Stimulated activated naive B cell treated with anti-CD40 and anti-IgM and Interleukin-4, amounts not matched to agents 10 μg/mL and 1 μg/mL and 100 μg/mL, for 72 hours (primary cell): ENCODE results near the gene CHN2.

Experiments used
- ATAC-seq, 2 donors: fragments of 150-1000 bp; cut with Tn5 transposase; replicated peaks; 2 replicates each; pipeline ENCODE4 v1.10.0; 2021; ENCODE audit warnings: moderate library complexity in 1 of 2
- DNase-seq: peaks from one replicate; pipeline ENCODE4 v3.0.0; 2021
- H3K27ac Mint-ChIP-seq: one replicate; pipeline ENCODE4 v1.8.0; 2022; ENCODE audit warnings: mild to moderate bottlenecking, mixed read lengths
- H3K27me3 Mint-ChIP-seq, 2 donors: one replicate each; pipeline ENCODE4 v1.8.0; 2022; ENCODE audit warnings: mixed read lengths in 2 of 2
- H3K36me3 Mint-ChIP-seq, 2 donors: one replicate each; pipeline ENCODE4 v1.8.0; 2022; ENCODE audit warnings: mixed read lengths in 2 of 2, mild to moderate bottlenecking in 1 of 2
- H3K4me1 Mint-ChIP-seq, 2 donors: one replicate each; pipeline ENCODE4 v1.8.0; 2022; ENCODE audit warnings: mixed read lengths in 2 of 2, mild to moderate bottlenecking in 1 of 2
- H3K4me3 Mint-ChIP-seq, 2 donors: one replicate each; pipeline ENCODE4 v1.8.0; 2022; ENCODE audit warnings: mild to moderate bottlenecking in 2 of 2, mixed read lengths in 2 of 2, moderate library complexity in 1 of 2
- H3K9me3 Mint-ChIP-seq, 2 donors: one replicate each; pipeline ENCODE4 v1.8.0; 2022; ENCODE audit warnings: mixed read lengths in 2 of 2, mild to moderate bottlenecking in 1 of 2

Gene CHN2

DNA sequence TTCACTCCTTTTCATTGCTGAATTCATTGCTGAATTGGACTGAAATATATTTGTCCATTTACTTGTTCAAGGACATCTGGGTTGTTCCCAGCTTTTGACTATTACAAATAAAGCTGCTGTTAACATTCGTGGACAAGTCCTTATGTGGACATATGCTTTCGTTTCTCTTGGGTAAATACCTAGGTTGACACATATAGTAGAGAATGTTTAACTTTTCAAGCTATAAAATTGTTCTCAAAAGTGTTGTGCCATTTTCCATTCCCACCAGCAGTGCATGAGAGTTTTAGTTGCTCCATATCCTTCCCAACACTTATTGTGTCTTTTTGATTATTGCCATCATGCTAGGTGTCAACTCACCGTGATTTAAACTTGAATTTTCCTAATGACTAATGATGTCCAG is 30.7 kb upstream of the CHN2 start:
- Mint-ChIP-seq H3K4me3 (no peak overlapping the region), H3K4me1 (no peaks in the 10 kb centered on the region), H3K27me3 (peaks cover 21 to 26% of the 10 kb centered on the region in 2 donors), H3K9me3 (peaks cover 5 to 7% of the 10 kb centered on the region in 2 donors), H3K36me3 (no peaks in the 10 kb centered on the region), H3K27ac (no peak overlapping the region)
- no peak for DNase-seq
- ATAC-seq = no peak

DNA sequence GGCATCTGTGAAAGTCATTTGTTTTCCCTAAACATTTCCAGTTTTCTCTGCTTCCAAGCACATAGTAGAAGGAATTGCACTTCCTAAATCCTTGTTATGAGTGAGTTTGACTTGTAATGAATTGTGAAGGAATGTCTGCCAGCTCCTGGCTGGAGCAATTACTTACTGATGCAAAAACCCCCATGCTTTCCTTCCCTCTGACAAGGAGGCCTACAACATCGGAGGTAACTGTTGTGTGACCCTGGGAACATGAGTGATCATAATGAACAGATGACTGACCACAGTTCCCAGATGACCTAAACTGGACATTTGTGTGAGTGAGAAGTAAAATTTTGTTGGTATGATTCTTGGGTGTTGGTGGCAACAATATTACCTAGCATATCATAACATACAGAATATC is 26.9 kb upstream of the CHN2 start:
- DNase-seq (no peak), ATAC-seq (no peak)
- Mint-ChIP-seq H3K4me1 (no peaks in the 10 kb centered on the region), H3K9me3 (peaks cover 5 to 7% of the 10 kb centered on the region in 2 donors), H3K27me3 (peaks cover 17% of the 10 kb centered on the region in 2 donors), H3K36me3 (no peaks in the 10 kb centered on the region), H3K27ac (no peak overlapping the region), H3K4me3 (no peak overlapping the region)

DNA sequence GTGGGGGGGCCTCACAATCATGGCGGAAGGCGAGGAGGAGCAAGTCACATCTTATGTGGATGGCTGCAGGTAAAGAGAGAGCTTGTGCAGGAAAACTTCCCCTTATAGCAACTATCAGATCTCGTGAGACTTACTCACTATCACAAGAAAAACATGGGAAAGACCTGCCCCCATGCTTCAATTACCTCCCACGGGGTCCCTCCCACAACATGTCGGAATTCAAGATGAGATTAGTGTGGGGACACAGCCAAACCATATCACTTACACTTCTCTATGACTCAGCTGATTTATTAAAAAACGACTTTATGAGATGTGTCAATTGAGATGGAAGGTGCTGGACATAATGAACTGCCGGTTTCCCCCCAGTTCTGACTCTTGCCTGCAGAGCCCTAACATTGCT is 23.8 kb upstream of the CHN2 start:
- H3K9me3 Mint-ChIP-seq = peaks cover 7 to 8% of the 10 kb centered on the region in 2 donors
- DNase-seq (no peak), ATAC-seq (no peak)
- H3K27me3 Mint-ChIP-seq = peaks cover 20 to 21% of the 10 kb centered on the region in 2 donors
- peaks cover 0 to 2% of the 10 kb centered on the region in 2 donors for H3K36me3 Mint-ChIP-seq
- H3K4me1 Mint-ChIP-seq = no peaks in the 10 kb centered on the region
- H3K4me3 Mint-ChIP-seq = no peak overlapping the region
- H3K27ac Mint-ChIP-seq = no peak overlapping the region

DNA sequence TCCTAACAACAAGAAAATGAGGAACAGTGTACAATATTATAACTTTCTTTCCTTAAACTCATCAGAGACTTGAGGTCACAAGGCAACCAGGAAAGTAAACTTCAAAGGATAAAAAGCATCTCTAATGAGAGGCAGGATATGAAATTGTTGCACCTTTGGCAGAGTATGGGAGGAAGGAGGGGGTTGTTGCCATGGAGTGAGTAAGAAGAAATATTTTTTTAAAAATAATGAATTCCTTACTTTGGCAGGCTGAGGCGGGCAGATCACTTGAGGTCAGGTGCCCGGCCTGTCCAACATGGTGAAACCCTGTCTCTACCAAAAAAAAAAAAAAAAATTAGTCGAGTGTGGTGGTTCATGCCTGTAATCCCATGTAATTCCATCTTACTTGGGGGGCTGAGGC is 21.1 kb upstream of the CHN2 start:
- ATAC-seq = no peak
- Mint-ChIP-seq H3K4me3 (no peak overlapping the region), H3K36me3 (peaks cover 0 to 2% of the 10 kb centered on the region in 2 donors), H3K27me3 (peaks cover 23 to 26% of the 10 kb centered on the region in 2 donors), H3K9me3 (peaks cover 3% of the 10 kb centered on the region in 2 donors), H3K4me1 (peaks cover 0 to 4% of the 10 kb centered on the region in 2 donors), H3K27ac (no peak overlapping the region)
- DNase-seq = no peak

DNA sequence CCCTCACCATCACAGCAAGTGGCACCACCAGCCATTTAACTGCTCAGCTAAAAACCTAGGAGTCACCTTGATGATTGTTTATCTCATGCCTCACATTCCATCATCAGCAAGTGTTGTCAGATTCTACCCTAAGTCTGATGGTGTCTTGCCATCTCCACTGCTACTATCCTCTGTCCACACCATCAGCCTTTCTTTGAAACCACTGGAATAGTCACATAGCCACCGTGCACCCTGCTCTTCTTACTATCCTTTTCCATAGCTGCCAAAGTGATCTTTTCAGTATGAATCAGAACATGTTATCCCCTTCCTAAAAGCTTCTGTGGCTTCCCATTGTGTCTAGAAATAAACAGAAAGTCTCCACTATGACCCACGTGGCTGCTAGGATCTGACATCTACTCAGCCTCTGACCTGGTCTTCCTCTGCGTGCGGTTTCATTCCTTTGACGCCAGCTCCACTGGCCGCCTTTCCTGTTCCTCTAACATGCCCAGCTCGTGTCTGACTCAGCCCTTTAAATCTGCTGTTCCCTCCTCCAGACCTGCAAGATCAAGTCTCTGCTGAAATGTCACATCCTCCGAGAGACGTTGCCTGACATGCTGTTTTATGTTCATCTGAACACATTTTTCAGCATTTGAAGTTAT is 16.5 kb upstream of the CHN2 start:
- no peak for DNase-seq
- Mint-ChIP-seq H3K27ac (no peak overlapping the region), H3K4me1 (peaks cover 0 to 4% of the 10 kb centered on the region in 2 donors), H3K4me3 (no peak overlapping the region), H3K36me3 (peaks cover 0 to 2% of the 10 kb centered on the region in 2 donors), H3K9me3 (peaks cover 3% of the 10 kb centered on the region in 2 donors), H3K27me3 (peaks cover 19 to 26% of the 10 kb centered on the region in 2 donors)
- ATAC-seq = peak; percentile 49 to 75

DNA sequence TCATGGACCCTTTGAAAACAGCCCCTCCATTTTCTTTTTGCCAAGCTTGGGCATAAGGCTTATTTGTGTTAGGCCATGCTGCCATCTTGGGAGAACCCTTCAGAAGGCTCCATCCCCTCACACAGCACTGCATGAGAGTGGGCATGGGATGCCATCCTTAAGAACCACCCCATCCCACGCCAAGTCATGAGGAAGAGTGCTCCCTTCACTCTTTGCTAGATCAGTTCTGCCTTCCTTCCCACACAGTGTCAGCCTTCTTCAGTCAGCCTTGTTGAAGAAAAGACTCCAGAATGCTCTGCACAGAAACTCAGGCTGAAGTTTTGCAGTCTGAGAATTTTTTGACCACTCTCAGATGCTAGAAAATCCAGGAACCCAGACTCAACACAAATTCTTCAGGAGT is 15.5 kb upstream of the CHN2 start:
- Mint-ChIP-seq H3K4me1 (peaks cover 0 to 4% of the 10 kb centered on the region in 2 donors), H3K27ac (no peak overlapping the region), H3K36me3 (peaks cover 0 to 2% of the 10 kb centered on the region in 2 donors), H3K9me3 (peaks cover 3% of the 10 kb centered on the region in 2 donors), H3K4me3 (no peak overlapping the region), H3K27me3 (peaks cover 19 to 26% of the 10 kb centered on the region in 2 donors)
- DNase-seq (no peak), ATAC-seq (no peak)

DNA sequence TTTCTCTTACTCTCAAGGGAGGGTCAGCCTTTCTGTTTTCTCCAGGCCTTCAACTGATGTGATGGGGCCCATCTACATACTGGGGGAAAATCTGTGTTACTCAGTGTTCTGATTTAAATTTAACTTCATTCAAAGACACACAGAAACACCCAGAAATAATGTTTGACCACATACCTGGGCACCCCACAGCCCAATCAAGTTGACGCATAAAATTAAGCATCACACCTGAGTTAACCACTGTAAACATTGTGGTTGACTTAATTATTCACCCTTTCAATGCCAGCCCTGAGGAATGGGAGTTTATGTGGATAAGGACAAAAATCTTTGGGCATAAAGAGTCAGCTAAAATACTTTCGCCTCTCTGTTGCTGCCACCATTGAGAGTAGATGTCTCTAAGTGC is 10.0 kb upstream of the CHN2 start:
- Mint-ChIP-seq H3K4me1 (peaks cover under 1 to 2% of the 10 kb centered on the region in 2 donors), H3K27me3 (peaks cover 11 to 20% of the 10 kb centered on the region in 2 donors), H3K9me3 (no peaks in the 10 kb centered on the region), H3K27ac (no peak overlapping the region), H3K4me3 (no peak overlapping the region), H3K36me3 (no peaks in the 10 kb centered on the region)
- ATAC-seq (no peak), DNase-seq (no peak)

DNA sequence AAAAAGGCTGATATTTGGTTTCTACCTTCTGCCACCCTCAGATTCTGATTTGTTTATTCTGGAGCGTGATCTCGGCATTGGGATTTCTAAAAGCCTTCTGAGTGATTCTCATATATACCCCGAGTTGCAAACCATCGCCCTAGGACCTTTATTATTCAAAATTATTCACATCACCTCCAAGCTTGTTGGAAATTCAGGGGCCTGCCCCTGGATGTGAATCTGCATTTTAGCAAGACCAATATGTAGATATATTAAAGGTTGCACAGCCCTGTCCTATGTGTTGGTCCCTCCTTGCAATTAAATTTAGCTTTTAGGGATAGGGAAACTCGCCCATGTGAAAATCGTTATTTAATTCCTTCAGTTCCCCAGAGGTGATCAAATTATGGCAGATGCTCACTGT is 9.0 kb upstream of the CHN2 start:
- Mint-ChIP-seq H3K27ac (no peak overlapping the region), H3K27me3 (peaks cover 18 to 26% of the 10 kb centered on the region in 2 donors), H3K4me3 (no peak overlapping the region), H3K9me3 (no peaks in the 10 kb centered on the region), H3K36me3 (no peaks in the 10 kb centered on the region), H3K4me1 (peaks cover 3 to 6% of the 10 kb centered on the region in 2 donors)
- DNase-seq = no peak
- ATAC-seq = no peak

DNA sequence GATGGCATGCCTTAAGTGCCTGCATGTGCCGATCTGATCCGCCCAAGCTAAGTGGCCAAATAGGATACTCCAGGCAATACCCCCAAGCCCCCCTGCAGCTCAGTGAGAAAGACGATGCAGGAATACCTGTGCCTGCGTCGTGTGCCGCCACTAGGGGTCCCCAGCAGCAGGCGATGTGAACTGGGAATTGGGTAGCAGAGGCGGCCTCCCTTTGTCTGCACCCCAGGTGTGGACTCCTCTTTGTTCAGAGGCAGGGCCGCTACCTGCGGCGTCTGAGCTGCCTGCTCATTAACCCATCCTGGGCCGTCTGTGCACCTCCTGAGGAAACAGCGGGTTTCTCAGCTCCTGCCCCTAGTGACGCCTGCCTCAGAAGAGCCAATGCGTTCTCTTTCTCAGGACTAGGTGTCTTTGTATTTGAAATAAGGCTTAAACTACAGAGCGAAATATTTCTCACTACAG is 4.8 kb upstream of the CHN2 start:
- ATAC-seq (peak; percentile 75 to 76), DNase-seq (peak; percentile 25)
- Mint-ChIP-seq H3K36me3 (no peaks in the 10 kb centered on the region), H3K4me3 (no peak overlapping the region), H3K4me1 (peaks cover 5 to 13% of the 10 kb centered on the region in 2 donors), H3K9me3 (no peaks in the 10 kb centered on the region), H3K27me3 (peaks cover 47 to 56% of the 10 kb centered on the region in 2 donors), H3K27ac (no peak overlapping the region)

DNA sequence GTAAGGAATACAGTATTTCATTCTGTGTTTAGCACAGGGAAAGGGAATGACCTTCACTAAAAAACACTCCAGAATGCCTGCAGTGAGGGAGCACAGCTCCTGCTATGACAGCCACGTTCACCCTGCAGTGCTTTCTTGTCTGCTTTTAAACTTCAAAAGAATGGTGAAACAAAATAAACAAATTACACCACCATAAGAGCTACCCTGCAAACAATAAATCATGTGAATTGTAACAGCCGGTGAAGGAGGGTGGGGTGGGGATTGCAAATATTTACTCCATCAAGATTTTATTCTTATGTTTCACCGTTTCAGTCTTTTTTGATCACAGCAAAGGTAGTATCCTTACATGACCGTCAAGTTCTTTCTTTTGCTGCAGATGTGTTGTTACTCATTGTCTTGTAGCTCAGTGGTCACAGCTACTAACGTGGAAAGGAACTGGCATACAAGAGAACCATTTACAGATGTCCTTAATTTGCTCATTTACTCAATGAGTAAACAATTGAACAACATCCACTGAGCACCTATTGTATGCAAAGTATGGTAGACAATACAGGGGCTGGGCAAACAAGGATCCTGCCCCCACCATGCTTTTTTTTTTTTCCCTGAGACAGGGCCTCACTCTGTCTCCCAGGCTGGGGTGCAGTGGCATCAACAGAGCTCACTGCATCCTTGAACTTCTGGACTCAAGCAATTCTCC is 4.1 kb upstream of the CHN2 start:
- Mint-ChIP-seq H3K27ac (no peak overlapping the region), H3K4me3 (no peak overlapping the region), H3K36me3 (no peaks in the 10 kb centered on the region), H3K4me1 (peaks cover 10 to 20% of the 10 kb centered on the region in 2 donors), H3K27me3 (peaks cover 53 to 59% of the 10 kb centered on the region in 2 donors), H3K9me3 (no peaks in the 10 kb centered on the region)
- no peak for ATAC-seq
- DNase-seq = no peak

DNA sequence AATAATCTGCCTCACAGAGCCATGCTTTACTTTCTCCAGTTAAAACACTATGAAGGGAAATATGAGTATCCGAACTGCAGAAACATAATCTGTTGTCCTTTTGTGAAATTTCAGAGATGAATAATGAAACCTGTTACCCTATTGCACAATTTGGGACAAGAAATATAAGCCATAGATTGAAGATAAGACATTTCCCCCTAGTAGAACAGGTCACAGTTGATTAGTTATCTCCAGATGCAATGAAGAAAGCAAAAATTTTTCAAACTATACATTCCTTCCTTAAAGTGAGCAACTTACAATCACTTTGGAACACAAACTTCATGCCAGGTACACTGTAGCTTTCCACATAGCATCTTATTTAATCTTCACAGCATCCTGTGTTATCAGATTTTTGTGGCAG is 2.3 kb upstream of the CHN2 start:
- Mint-ChIP-seq H3K36me3 (no peaks in the 10 kb centered on the region), H3K27ac (no peak overlapping the region), H3K27me3 (peaks cover 65 to 75% of the 10 kb centered on the region in 2 donors), H3K4me3 (no peak overlapping the region), H3K9me3 (no peaks in the 10 kb centered on the region), H3K4me1 (peaks cover 15 to 37% of the 10 kb centered on the region in 2 donors)
- DNase-seq (no peak), ATAC-seq (no peak)

DNA sequence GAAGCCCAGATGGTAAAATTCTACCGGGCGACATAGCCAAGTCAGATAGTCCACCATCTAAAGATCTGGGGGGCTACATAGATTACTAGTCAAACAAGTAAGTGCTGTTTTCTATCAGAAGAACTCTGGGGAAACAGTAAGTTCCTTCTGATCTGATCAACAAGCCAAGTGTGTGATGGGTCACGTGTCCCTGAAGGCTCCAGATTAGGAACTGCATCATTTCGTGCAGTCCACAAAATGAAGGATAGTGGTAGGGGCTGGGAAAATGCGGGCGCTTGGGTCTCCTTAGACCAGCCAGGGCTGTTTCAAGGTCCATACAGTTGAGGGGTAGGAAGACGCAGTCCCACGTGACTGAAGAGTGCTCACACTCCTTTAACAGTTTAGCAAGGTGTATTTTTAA is 1.8 kb upstream of the CHN2 start:
- peaks cover 70 to 80% of the 10 kb centered on the region in 2 donors for H3K27me3 Mint-ChIP-seq

DNA sequence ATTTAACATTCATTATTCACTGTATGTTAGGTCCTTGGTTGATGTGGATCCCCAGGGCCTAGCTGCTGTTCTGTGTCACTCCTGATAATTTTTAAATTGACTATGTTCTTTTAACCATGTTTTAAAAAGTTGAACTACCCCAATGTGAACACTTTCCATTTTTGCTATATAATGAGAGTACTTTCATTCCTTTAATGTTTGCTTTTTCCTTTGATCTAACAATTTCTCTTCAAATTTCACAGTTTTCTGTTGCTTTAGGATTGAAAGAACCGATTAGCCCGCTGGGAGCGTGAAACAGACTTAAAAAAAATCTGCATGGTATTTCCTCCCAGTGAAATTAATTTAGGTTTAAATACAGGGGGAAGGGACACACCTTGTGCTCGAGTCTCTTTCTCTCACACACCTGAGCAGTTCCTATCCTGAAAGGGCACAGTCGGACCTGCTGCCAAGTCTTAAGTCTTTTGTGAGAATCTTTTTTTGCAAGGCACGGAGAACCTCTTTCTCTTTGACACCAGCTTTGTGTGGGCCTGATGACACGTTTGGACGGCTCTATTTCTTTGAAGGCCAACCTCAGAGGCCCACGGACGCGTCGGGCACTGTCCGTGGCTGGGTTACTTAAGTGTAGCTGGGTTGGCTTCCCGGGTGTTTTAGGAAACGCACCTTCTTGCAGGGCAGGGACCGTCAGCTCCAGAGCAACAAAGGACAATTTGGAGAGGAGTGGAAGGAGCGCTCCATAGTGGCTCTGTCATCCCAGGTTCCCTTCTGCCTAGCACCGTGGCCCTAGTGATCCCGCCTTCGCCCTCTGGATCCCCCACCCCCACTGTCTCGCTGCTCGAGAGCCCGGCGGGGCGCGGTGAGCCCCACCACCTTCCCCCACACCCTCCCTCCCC is 1.0 kb upstream of the CHN2 start:
- peak overlapping the region in 1 of 2 donors; percentile 91 for H3K4me3 Mint-ChIP-seq
- no peaks in the 10 kb centered on the region for H3K9me3 Mint-ChIP-seq
- H3K4me1 Mint-ChIP-seq = peaks cover 15 to 37% of the 10 kb centered on the region in 2 donors
- DNase-seq (no peak), ATAC-seq (no peak)
- no peaks in the 10 kb centered on the region for H3K36me3 Mint-ChIP-seq
- peaks cover 71 to 83% of the 10 kb centered on the region in 2 donors for H3K27me3 Mint-ChIP-seq
- no peak overlapping the region for H3K27ac Mint-ChIP-seq

More for the DNA sequence above, 1.8 kb upstream of the CHN2 start:
- Mint-ChIP-seq H3K9me3 (no peaks in the 10 kb centered on the region), H3K27ac (no peak overlapping the region), H3K4me3 (no peak overlapping the region), H3K4me1 (peaks cover 15 to 37% of the 10 kb centered on the region in 2 donors), H3K36me3 (no peaks in the 10 kb centered on the region)
- ATAC-seq (no peak), DNase-seq (no peak)

DNA sequence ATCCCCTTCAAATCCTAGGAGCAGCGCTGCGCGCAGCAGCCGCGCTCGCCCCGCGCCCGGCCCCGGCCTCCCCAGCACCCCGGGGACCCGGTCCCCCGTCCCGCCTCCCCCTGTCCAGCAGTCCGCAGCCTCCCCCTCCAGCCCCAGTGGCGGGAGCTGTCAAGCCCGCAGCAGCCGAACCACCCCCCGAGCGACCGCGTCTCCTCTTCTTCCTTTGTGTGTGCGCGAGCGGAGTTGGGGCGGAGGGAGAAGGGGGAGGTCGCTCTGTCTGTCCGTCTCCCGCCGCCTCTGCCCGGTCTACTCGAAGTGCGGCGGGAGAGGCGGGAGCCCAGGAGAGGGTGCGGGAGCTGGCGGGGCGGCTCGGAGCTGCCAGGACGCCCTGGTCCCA is 375 bp upstream of the CHN2 start:
- H3K27ac Mint-ChIP-seq = peak overlapping the region; percentile 38
- peaks cover 15 to 37% of the 10 kb centered on the region in 2 donors for H3K4me1 Mint-ChIP-seq
- DNase-seq (no peak), ATAC-seq (no peak)
- H3K4me3 Mint-ChIP-seq = peak overlapping the region; percentile 84 to 91
- no peaks in the 10 kb centered on the region for H3K36me3 Mint-ChIP-seq
- H3K9me3 Mint-ChIP-seq = no peaks in the 10 kb centered on the region
- peaks cover 67 to 80% of the 10 kb centered on the region in 2 donors for H3K27me3 Mint-ChIP-seq
